ENCODE results near the gene ASB11. TPM values are rescaled to one million over a fixed set of nuclear protein-coding genes. Genes with fewer than 3 reads are reported as not detected.
A peak's percentile ranks its signal among the peaks of the same experiment; 100 is the strongest.

The ASB11 gene
- total and polyA plus RNA-seq, 10 of the 15 experiments (the other 5 are each of a cell fraction or from before 2014, with no cell fraction given): not detected

DNA sequence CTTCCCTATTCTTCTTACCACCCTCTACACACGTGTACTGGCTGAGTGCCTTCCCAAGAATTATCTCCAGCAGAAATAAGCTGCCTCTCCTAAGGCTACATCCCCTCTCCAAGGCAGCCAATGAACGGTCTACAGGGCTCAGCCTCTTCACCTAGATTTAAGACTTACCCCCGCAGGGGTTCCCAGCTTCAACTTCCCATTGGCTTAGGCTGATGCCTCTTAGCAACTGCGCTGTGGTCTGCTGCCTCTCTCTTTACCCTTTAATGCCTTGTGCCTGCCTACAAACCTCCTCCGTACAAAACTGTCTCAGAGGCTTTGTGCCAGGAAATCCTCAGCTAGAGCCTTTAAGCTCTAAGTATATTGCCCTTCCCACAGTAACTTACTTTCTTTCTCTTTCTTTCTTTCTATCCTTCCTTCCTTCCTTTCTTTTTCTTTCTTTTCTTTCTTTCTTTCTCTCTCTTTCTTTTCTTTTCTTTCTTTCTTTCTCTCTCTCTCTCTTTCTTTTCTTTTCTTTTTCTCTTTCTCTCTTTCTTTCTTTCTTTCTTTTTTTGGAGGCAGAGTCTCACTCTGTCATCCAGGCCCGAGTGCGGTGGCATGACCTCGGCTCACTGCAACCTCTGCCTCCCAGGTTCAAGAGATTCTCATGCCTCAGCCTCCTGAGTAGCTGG lies 35.0 kb upstream of the ASB11 start:
- FAIRE-seq (no peak), DNase-seq (ENCODE audit: low read depth, low spot score) (no peak), ATAC-seq (peak; percentile 34; the same call in 1 of the 3 replicates)
- H3K4me3 ChIP-seq: no peak overlapping the region
- intact Hi-C loops (cut with micrococcal nuclease; ENCODE audit: unreplicated experiment) (no loop called here), in situ Hi-C loops (cut with MboI) (no loop called here)
- no TSS peak for BruUV-seq (replicated peaks)
- POLR2A ChIA-PET: no interaction called here
- H3K79me2 ChIP-seq (ENCODE audit: control insufficient read depth, insufficient read depth, low read length): no peaks in the 10 kb centered on the region
- WGBS (ENCODE audit: insufficient coverage, insufficient replicate concordance, low lambda C conversion rate, missing lambda C conversion rate): 59% methylated on average over 8 of the region's 8 CpGs
- no peaks in the 10 kb centered on the region for H3K27me3 ChIP-seq (replicated peaks in 1 of 2; ENCODE audit: control insufficient read depth in 2 of 2, insufficient read depth in 2 of 2, low read length in 1 of 2)
- H3K9ac ChIP-seq (ENCODE audit: control insufficient read depth, insufficient read depth, low read length): no peak overlapping the region
- H3K27ac ChIP-seq (ENCODE audit: control insufficient read depth, insufficient read depth): no peak overlapping the region
- TF ChIP-seq KLF5 (IDR thresholded peaks at IDR 0.05; ENCODE audit: partially characterized antibody): no peak
- TF ChIP-seq, protein P1, sequence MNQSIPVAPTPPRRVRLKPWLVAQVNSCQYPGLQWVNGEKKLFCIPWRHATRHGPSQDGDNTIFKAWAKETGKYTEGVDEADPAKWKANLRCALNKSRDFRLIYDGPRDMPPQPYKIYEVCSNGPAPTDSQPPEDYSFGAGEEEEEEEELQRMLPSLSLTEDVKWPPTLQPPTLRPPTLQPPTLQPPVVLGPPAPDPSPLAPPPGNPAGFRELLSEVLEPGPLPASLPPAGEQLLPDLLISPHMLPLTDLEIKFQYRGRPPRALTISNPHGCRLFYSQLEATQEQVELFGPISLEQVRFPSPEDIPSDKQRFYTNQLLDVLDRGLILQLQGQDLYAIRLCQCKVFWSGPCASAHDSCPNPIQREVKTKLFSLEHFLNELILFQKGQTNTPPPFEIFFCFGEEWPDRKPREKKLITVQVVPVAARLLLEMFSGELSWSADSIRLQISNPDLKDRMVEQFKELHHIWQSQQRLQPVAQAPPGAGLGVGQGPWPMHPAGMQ (IDR thresholded peaks at IDR 0.05; ENCODE audit: borderline replicate concordance): no peak
- no peak for TF ChIP-seq ZNF274 (IDR thresholded peaks at IDR 0.05; ENCODE audit: insufficient read depth, insufficient read length)
- TF ChIP-seq RBBP5 (conservative IDR thresholded peaks at IDR 0.05): no peak
- no peak for TF ChIP-seq KDM1A (IDR thresholded peaks at IDR 0.05; ENCODE audit: borderline replicate concordance)
- TF ChIP-seq NFYA (IDR thresholded peaks at IDR 0.05; ENCODE audit: borderline replicate concordance, low read depth, low read length): no peak
- no peak for TF ChIP-seq ATF7 (IDR thresholded peaks at IDR 0.05; ENCODE audit: low read depth)
- no peaks in the 10 kb centered on the region for H3K9me3 ChIP-seq (replicated peaks; ENCODE audit: control insufficient read depth, insufficient read depth, low read length)
- H4K20me1 ChIP-seq (ENCODE audit: control insufficient read depth, insufficient read depth): no peaks in the 10 kb centered on the region; the same call in 1 of the 2 replicates
- RAD21 ChIA-PET (ENCODE audit: unreplicated experiment): interaction anchor here (0.8 to 5.9 kb wide), 3 partner anchors 118 to 148 kb away, joined by 3 to 71 read pairs (median 4); no protein-coding TSS in a partner anchor
- no peaks in the 10 kb centered on the region for H3K36me3 ChIP-seq (ENCODE audit: control insufficient read depth in 2 of 2, insufficient read depth in 2 of 2, low read length in 1 of 2)
- no peak overlapping the region for H2AFZ ChIP-seq (ENCODE audit: control insufficient read depth, low read depth, low read length)
- SMC1A ChIA-PET (ENCODE audit: uncharacterized antibody, unreplicated experiment): interaction anchor here (0.8 to 4.6 kb wide), 10 partner anchors 9 to 432 kb away, joined by 3 to 62 read pairs (median 4); no protein-coding TSS in a partner anchor
- H3K4me2 ChIP-seq (ENCODE audit: control insufficient read depth, insufficient read depth): no peak overlapping the region
- CTCF ChIA-PET: interaction anchor here (0.6 to 10.8 kb wide), 13 partner anchors 8 to 214 kb away, joined by 3 to 200 read pairs (median 5); partner anchors contain the start of genes BMX and VEGFD
- H3K4me1 ChIP-seq (ENCODE audit: control insufficient read depth, insufficient read depth, low read length): no peaks in the 10 kb centered on the region

Data from GM12878 (cell line).